K562 (cell line): ENCODE data around the gene NEK2. TPM values are rescaled to one million over a fixed set of nuclear protein-coding genes. Genes with fewer than 3 reads are reported as not detected.

Source experiments
- ARID4B ChIP-seq: sonication (generic); formaldehyde crosslinking; IDR thresholded peaks from 2 replicates; pipeline ENCODE4 v1.8.0; 2022; ENCODE audit warnings: mild to moderate bottlenecking, missing genetic modification reagents
- CBX5 ChIP-seq: IDR thresholded peaks from 2 replicates; pipeline ENCODE4 v1.6.1; 2014; ENCODE audit warnings: low read depth, borderline replicate concordance
- CHD4 ChIP-seq: fragments of 200-600 bp; sonication (generic); IDR thresholded peaks from 3 replicates; pipeline ENCODE4 v1.6.1; 2012; ENCODE audit warnings: low read depth, mild to moderate bottlenecking, mixed read lengths, low read length, inconsistent platforms; ENCODE audit not compliant: insufficient read depth, insufficient replicate concordance, poor library complexity, severe bottlenecking
- GATAD2A ChIP-seq: fragments of 450-650 bp; IDR thresholded peaks from 2 replicates; pipeline ENCODE4 v1.6.1; 2017
- TARDBP ChIP-seq: fragments of 450-650 bp; IDR thresholded peaks from 2 replicates; pipeline ENCODE4 v1.6.1; 2016
- ZNF143 ChIP-seq: sonication (generic); formaldehyde crosslinking; IDR thresholded peaks from 2 replicates; pipeline ENCODE4 v1.9.0; 2022; ENCODE audit warnings: mild to moderate bottlenecking, missing genetic modification reagents
- ZNF407 ChIP-seq: fragments of 450-650 bp; IDR thresholded peaks from 2 replicates; pipeline ENCODE4 v1.6.1; 2016; ENCODE audit warnings: low read depth
- polyA plus RNA-seq, 8 experiments: library from polyadenylated mRNA; depleted of rRNA in 4 of 8; stranded (reverse) in 5 of 8; unstranded in 3 of 8; fragments of >200 nt; fragmentation: Nextera tagmentation in 2 of 8; fragmentation: Illumina TruSeq in 1 of 8; extraction: Ambion mirVana in 2 of 8; extraction: Trizol in 1 of 8; gene quantifications; 2 replicates each; pipeline versions ENCODE4 v1.2.1 to v1.2.3, GENCODE V29; 2011 to 2014; ENCODE audit warnings: inconsistent platforms in 1 of 8, missing spikeins in 1 of 8
- total RNA-seq, 7 experiments: library from RNA; depleted of rRNA in 6 of 7; stranded (reverse); fragments of >200 nt in 6 of 7; fragmentation: Illumina TruSeq in 2 of 7; extraction: Trizol in 2 of 7; gene quantifications; 2 replicates each; pipeline versions ENCODE4 v1.2.1 to v1.2.3, GENCODE V29; 2011 to 2021; ENCODE audit warnings: low replicate concordance in 1 of 7

NEK2 gene
- total and polyA plus RNA-seq, 9 of the 15 experiments (the other 6 are each of a cell fraction or from before 2014, with no cell fraction given), result 30.0 to 74.7 (median 66.4) TPM

GRCh38 chr1:211698161-211699026 lies 23.0 kb upstream of the NEK2 start (continued):
- TF ChIP-seq CHD4 (no peak), ARID4B (CRISPR knock-in tag) (no peak), TARDBP (no peak; the same call in 1 of the 2 replicates), GATAD2A (no peak), CBX5 (no peak), ZNF143 (CRISPR knock-in tag) (no peak), ZNF407 (no peak)
